Renal pelvis (tissue), 4 donors: Measurements from ENCODE around the gene ATP6V1B1. TPM values are rescaled to one million over a fixed set of nuclear protein-coding genes. Genes with fewer than 3 reads are reported as not detected.
A peak's percentile ranks its signal among the peaks of the same experiment; 100 is the strongest.

Experiments used
- DNase-seq: peaks from one replicate; pipeline ENCODE4 v3.0.0-alpha.2; 2013
- polyA plus RNA-seq, 3 donors: library from polyadenylated mRNA; unstranded; fragments of 120-200 nt; gene quantifications; one replicate each; pipeline ENCODE4 v1.2.1, GENCODE V29; 2013; ENCODE audit not compliant: insufficient read length in 3 of 3

ATP6V1B1 gene
- polyA plus RNA-seq, 3 donors: 78.2 to 108 (median 78.6) TPM

DNA sequence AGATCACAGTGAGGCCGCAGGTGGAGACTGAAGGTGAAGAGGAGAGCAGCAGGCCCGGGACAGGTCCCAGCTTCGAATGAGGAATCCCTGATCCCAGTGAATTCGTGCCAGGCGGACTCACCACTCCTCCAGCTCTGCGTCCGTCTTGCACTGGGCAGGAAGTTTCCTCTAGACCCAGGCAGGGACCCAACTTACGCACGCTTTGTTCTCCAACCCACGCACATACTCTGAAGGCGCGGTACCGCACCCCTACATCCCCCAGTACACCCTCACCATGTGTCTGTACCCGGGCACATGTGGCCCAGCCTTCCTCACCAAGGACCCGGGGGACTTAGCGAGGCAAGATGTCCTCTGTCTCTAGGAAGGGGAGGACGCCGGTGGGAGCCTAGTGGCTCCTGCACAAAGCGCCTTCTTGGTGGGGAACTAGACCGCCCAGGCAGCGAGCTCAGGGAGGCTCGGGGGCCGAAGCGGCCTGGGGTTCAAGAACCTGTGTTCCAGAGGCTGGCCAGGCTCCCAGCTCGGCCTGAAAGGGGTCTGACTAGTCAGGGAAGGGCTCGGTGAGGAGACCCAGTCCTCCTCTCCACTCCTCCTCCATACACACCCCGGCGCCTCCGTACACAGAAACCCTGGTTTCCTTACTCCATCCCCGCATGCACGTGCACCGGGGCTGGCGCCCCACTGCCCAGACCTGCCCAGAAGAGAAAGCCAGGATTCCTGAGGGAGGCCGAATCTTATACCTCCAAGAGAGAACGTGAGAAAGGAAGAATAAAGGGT lies 38.3 kb upstream of the ATP6V1B1 start:
- no peak for DNase-seq

DNA sequence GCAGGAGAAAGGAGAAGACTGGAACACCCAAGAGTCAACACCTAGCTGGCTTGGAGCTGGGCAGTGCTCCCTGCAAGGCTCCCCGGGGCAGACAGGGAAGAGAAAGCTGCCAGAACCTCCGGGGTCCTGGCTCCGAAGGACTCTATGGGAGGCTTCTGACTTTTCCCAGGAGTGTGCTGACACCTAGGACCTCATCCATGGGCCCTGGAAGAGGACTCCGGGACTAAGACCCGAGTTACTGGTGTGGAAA lies 37.8 kb upstream of the ATP6V1B1 start:
- DNase-seq: no peak

DNA sequence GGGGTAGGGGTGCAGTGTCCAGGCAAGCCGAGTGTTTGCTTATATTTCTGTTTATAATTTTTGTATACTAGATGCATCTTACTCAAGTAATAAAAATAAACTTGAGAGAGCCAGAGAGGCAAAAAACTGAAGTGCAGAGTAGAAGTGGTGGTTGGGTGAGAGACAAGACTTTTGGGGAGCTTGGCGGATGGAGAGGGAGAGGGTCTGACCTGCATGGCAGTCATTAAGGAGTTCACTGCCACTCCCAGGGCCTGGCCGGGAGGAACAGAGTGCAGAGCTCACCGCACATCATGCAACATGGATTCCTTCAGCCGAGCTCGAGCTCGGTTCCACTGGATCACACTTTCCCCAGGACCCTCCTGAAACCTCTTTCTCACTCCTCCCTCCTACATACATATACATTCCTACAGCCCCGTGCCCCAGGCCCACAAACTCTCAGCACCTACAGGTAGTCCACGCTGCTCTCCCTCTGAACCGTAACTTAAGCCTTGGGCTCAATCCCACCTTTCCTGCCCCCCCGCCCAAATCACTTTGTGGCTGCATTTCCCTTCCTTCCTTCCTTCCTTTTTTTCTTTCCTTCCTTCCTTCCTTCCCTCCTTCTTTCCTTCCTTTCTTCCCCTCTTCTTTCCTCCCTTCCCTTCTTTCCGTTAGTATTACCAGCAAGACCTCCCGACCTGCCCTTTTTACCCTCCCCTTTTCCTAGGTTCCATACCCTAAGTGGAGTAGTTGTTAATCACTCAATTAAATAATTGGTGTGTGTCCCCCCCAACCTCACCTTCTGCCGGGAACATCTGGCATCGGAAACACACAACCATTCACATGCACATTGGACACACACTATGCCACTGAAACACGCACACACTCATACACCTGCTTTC lies 37.1 kb upstream of the ATP6V1B1 start:
- DNase-seq: no peak

DNA sequence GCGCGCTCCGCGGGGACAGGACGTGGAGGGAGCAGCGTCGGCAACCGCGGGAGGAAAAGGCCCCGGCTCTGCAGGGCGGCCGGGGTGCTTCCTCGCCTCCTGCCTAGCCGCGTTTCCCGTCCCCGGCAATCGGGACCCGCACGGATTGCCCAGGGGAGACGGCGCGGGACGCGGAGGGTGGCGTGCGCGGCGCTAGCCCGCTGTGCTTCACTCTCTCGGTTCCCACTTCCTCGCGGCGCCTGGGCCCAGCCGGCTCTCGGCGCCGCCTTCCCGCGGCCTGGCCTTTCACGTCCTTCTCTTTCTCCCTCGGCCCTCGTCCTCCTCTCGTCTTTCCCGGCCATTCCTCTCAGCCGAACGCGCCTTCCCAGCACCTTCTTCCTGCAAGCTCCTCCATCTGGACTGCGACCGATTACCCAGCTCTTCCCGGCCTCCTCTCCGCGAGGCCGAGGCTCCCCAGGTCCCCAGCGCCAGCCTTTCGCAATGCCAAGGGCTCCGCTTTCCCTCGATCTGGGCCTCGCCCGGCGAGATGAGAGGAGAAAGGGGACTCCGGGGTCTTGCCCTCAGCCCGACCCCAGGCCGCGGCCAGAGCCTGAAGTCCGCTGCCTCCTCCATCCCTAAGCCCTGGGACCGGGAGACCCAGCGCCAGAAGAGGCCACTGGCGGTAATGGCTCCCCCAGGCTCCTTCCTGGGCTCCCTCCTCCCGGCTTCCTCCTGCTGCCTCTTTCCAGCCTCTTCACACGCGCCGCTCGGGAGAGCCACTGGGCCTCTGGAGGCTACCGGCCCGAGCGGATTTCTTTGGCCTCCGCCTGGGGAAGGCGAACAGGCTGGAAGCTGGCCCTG lies 34.3 kb upstream of the ATP6V1B1 start:
- no peak for DNase-seq

DNA sequence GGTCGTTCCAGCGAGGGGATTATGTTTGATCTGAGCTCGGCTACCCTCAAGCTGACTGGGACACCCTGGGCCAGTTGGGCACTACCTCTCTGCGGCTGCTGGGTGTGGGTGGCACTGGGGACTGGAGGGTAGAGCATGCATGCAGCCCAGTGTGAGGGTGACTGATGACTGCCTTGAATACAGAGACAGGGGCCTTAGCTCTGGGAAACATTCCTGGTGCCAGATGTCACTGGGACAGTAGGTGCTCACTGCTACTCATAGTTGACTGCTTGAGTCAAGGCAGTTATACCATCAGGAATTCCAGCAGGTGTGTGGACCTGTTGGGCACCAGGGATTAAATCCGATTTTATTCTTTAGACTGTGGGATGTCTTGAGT lies 33.6 kb upstream of the ATP6V1B1 start:
- DNase-seq: no peak

DNA sequence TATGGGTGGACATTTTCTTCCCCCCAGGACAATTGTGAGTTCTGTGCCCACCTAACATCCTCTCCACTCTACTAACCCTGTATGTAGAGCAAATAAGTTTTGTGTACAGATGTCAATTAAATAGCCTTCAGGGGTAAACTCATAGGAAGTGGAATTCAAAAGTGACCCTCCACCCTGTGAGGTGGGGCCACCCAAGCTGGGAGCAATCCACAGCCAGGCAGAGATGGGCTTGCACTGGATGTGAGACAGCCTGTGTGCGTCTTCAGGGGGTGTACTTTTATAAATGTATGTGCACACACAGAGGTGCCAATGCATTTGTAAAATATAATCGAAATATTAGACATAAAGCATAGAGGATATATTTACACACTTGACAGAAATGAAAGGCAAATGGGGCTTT lies 33.1 kb upstream of the ATP6V1B1 start:
- no peak for DNase-seq

DNA sequence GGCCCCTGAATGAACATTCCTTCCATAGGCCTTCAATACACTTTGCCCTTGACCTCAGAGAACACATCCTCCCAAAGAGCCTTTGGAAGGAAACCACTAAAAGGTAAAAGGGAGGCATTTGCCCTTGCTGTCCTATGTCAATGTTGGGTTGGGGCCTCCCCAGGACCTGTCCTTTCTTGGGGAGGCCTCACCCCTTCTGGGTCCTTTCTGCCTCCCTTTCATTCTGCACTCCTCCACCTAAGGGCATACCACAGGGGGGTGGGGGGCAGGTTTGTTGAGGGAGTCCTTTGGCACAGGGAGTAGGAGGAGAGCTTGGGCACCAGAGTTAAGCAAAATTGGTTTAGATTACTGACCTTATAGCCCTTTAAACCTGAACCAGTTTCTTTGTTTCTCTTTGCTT lies 32.5 kb upstream of the ATP6V1B1 start:
- no peak for DNase-seq

DNA sequence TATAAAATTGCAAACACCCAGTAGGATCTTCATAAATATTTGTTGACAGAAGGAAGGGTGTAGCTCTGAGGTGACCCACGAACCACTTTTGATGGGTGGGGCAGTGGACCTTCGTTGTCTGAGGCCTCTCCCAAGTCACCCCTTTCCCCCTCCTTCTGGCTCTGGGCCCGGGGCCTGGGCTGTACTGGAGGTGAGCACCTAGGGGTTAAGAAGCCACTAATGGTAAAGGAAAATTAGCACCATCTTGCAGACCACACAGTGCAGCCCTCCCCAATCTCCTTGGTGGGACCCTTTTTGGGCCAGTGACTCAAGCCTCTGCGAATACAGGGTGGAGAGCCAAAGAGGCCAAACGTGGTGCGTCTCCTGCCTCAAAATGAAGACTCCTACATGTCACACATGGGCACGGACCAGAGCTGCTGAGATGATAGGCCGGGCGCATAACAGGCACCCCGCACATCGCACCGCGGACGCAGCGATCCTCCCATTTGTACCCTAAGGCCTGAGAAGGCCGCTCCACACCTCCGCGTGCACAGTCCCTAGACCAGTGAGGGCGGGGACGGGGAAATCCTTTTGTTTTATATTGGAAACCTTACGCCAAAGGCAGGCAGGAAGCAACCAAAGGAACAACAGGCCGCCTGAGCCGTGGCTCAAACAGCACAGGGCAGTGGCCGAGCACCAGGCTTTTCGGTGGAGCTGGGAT lies 31.9 kb upstream of the ATP6V1B1 start:
- DNase-seq: no peak

DNA sequence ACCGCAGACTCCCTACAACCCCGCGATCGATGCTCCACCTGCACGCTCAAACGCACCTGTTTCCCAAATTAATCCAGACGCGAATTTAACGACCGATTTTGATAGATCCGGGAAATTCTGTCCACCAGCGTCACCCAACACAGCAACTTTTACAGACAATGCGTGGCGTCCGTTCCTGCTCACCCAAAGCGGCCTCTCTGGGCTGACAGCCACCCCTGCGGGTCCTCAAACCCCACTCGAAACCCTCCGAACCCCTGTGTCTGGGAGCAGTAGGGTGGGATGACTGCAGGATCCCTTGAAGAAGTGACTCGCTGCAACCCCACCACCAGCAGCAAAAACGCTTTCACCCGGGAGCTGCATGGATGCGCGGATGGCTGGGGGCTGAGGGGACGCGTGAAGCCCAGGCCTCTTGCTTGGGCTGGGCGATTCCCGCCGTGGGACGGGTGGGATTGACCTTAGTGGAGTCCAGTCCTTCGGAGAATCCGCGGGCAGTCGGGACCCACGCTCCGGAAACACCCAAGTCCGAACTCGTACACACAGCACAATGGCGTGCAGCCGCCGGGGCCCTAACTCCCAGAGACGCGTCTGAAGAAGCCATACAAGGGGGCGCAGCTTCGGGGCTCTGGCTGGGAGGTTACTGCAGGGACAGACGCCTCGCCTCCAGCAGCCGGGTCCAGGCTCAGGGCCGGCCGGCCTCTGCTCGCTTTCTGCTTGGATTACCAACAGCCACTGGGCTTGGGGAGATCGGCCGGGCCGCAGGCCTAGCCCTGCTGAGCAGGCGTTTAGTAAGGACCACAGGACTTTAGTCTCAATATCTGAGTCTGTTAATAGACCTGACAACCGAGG lies 31.1 kb upstream of the ATP6V1B1 start:
- DNase-seq: no peak

DNA sequence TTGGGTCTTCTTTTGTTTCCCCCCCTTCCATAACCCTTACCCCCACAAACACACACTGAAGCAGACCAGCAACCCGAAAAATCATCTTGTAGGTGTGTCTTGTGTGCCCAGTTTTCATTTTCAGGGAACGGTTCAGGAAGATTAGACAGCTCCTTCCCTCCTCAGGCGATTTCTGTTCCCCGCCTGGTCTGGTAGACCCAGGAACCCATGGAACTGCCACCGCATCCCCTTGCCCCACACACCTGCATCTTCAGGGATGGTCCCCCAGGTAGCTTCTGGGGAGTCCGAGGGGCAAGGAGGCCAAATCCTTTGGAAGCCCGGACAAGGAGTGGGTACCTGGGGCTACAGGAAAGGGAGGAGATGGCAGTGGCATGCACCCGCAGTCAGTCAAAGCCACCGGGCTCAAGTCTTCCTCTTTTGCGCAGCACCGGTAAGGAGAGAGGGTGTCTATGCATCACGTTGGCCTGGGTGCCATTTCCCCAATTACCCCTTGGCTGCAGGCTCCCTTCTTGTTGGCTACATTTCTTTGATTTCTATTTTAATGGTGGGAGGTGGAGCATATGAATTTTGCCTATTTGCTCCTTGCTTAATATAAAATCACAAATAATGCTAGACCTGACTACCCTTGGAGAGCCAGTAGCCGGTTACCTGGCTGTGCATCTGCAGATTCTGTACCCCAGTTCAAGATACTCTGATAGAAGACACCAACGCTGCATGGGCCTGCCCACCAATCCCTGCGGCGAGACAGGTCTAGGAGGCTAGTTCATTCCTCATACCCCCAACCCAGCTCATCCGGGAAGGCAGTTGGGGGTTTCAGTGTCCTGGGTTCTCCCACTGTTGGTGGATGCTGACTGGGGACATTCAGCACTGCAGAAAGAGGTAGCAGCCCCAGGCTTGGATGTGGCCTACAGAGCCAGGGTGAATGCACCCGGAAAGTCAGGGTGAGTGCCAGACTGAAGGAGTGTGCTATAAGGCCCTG lies 30.0 kb upstream of the ATP6V1B1 start:
- no peak for DNase-seq

DNA sequence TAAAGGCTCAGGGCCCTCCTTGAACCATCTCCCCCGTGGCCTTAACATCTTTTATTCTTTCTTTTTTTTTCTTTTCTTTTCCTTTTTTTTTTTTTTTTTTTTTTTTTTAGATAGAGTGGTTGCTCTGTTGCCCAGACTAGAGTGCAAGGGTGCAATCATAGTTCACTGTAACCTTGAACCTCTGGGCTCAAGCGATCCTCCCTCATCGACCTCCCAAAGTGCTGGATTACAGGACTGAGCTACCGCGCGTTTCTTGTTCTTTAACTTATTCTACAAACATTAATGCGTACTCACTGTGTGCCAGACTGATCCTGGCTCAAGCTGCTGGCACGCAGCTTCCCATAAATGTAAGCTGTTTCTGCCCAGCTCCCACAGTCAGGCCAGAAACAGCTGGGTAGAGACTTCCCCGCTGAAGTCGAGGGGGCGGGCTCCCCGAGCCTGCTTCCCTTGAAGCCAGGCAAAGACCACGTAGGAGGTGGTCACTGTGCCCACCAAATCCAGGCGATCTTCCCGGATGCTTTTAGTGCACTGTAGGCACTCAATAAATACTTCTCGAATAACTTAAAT lies 29.2 kb upstream of the ATP6V1B1 start:
- no peak for DNase-seq

DNA sequence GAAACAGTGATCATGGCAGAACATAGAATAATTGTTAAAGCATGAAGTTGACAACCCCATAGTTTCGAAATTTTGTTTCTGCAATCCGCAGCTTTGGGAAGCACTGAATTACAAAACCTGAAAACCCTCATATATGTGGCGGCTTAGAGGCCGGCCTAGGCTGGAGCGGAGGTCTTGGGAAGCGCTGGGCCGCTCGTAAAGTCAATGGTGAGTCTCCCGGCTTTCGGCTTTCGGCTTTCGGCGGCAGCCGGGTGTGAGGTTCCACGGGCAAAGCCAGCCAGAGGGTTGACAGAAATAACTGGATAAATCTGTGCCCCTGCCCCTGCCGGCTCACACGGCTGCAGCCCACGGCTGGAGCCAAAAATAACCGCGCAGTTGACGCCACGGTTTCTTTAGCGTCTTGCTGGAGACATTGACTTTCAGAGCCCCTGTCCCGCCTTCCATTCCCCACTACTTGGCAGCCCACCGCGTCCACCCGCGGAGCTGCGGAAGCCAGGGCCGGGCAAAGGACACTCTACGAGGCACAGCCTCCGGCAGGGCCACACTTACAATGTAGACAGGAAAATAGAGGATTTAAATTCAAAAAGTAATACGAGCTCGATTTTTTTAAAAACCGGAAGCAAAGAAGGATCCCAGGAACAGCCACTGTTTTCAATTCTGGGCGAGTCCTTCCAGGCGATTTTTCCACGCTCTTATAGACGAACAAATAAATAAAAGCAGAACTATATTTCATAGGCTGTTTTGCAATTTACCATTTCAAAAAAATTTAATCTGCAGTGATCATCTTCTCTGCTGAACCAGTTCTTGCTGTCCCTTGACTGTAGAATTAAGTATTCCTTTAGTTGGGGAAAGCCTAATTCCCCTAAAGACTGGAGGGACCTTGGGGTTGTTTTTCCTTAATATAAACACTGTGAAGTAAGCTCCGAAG lies 28.3 kb upstream of the ATP6V1B1 start:
- no peak for DNase-seq

DNA sequence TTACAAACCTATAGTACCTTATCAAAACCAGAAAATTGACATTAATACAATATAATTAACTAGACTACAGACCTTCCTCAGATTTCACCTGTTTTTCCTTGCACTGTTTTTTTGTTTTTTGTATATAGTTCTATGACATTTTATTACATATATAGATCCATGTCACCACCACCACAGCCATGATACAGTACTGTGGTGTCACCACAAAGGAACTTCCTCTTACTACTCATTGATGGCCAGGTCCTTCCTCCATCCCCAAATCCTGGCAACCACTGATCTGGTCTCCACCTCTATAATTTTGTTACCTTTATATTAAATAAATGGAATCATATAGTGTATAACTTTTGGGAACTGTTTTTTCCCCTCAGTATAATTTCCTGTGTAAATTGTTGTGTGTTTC lies 19.4 kb upstream of the ATP6V1B1 start:
- no peak for DNase-seq

DNA sequence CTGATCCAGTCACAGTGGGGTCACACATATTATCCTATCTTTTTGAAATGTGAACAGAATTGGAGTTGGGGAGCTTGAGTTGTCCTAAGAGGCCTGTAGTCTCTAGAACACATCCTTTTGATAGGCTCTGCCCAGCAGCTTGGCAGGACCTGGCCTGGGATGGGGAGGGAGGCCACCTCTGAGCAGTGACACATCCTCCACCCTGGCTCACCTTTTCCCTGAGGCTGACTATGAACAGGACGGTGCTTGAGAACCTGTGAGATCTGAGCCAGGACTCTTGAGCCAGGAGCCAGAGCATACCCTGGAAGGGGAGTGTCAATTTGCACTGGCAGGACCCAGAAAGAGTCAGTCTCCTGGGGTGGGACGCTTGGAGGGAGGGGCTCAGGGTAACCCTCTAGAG lies 17.7 kb upstream of the ATP6V1B1 start:
- DNase-seq: no peak

DNA sequence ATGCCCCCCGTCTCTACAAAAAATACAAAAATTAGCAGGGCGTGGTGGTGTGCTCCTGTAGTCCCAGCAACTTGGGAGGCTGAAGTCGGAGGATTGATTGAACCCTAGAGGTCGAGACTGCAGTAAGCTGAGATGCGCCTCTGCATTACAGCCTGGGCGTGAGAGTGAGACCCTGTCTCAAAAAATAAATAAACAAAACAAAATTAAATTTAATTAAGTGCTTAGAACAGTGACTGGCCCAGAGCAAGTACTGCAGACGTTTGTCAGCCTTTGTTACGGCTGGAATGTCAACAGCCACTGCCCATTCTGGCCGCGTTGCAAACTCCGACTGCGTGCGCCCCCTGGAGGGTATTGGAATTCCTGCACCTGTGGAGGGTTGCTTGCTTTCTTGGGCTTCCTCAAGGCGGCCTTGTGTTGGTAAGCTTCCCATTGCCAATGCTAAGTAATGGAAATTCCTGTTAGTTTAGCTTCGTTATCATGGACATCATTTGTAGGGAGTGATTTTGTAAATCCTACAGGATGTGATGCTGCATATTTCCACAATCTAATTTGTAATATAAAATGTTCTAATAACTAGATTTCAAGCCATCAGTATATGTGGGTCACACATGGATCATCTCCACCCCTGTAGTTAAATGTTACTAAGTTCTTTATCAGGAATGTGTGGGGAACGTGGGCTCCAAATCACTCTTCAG lies 15.9 kb upstream of the ATP6V1B1 start:
- peak; percentile 79 for DNase-seq

DNA sequence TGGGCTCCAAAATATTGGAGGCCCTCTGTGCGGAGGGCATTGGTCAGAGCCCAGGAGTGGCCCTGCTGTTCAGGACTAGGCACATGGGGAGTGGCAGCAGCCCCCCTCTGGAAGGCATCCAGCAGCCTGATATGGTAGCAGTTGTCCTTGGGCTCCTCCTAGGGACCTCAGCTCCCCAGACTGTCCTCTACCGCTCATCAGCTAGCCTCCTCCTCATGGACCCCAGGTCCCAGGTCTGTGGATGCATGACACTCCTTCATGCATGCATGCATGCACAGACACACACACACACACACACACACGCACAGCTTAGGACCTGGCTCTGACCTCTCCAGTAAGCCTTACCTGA lies 15.4 kb upstream of the ATP6V1B1 start:
- DNase-seq: no peak

DNA sequence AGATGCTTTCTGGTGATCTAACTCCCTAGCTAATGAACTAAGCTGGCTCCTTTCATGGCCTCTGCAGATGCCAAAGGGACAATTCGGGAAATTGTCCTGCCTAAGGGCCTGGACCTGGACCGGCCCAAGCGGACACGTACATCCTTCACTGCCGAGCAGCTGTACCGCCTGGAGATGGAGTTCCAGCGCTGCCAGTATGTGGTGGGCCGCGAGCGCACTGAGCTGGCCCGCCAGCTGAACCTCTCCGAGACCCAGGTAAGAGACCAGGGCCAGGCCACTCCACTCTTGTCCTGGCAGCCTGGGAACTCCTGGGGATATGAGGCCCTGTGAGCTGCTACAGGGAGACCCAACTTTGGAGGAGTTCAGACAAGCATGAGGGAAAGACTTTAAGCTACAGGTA lies 14.7 kb upstream of the ATP6V1B1 start:
- no peak for DNase-seq

DNA sequence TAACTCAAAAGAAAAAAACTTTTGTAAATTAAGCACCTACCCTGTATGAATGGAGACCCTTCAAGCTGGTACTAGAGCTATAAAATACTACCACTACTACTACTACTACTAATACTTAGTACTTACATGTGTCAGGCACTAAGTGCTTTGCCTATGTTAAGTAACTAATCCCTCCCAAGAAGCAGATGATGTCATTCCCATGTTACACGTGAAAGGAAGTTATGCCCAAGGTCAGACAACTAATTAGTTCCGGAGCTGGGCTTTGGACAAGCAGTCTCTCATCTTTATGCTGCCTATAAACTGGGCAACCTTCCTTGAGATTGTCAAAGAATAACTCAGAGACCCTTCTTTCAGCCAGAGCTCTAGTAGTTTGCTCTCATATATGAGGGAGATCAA lies 13.9 kb upstream of the ATP6V1B1 start:
- peak; percentile 62 for DNase-seq
